K562 (cell line): ENCODE measurements around the gene RAD52. TPM values are rescaled to one million over a fixed set of nuclear protein-coding genes. Genes with fewer than 3 reads are reported as not detected.

Source experiments
- BRD9 ChIP-seq: fragments of 450-650 bp; IDR thresholded peaks from 2 replicates; pipeline ENCODE4 v1.6.1; 2018; ENCODE audit warnings: low read depth; ENCODE audit not compliant: partially characterized antibody
- CBX1 ChIP-seq: sonication (generic); IDR thresholded peaks from 2 replicates; pipeline ENCODE4 v1.6.1; 2016; ENCODE audit warnings: antibody characterized with exemption, low read depth, mild to moderate bottlenecking
- CC2D1A ChIP-seq: fragments of 450-650 bp; IDR thresholded peaks from 2 replicates; pipeline ENCODE4 v1.6.1; 2017; ENCODE audit warnings: mild to moderate bottlenecking
- ELF2 ChIP-seq: fragments of 250-450 bp; sonication (Bioruptor Pico); IDR thresholded peaks from 2 replicates; pipeline ENCODE4 v1.5.0; 2021; ENCODE audit warnings: mild to moderate bottlenecking
- GTF2E2 ChIP-seq: fragments of 200-800 bp; sonication (Bioruptor generic); IDR thresholded peaks from 2 replicates; pipeline ENCODE4 v1.6.1; 2016; ENCODE audit warnings: missing genetic modification characterization, missing compliant biosample characterization
- HDAC6 ChIP-seq: IDR thresholded peaks from 2 replicates; pipeline ENCODE4 v1.6.1; 2012; ENCODE audit warnings: low read depth, mild to moderate bottlenecking, control low read depth, inconsistent platforms, low read length, moderate library complexity
- HMG20B ChIP-seq: fragments of 250-450 bp; sonication (Bioruptor Pico); IDR thresholded peaks from 2 replicates; pipeline ENCODE4 v1.5.0; 2021; ENCODE audit warnings: mild to moderate bottlenecking
- HOMEZ ChIP-seq: fragments of 250-450 bp; sonication (Bioruptor Pico); IDR thresholded peaks from 2 replicates; pipeline ENCODE4 v1.4.0; 2020; ENCODE audit warnings: mild to moderate bottlenecking, moderate library complexity
- IRF1 ChIP-seq: sonication (generic); formaldehyde crosslinking; IDR thresholded peaks from 2 replicates; pipeline ENCODE4 v1.8.0; 2022; ENCODE audit warnings: missing genetic modification reagents, mild to moderate bottlenecking, borderline replicate concordance
- LCOR ChIP-seq: sonication (generic); formaldehyde crosslinking; IDR thresholded peaks from 2 replicates; pipeline ENCODE4 v1.8.0; 2022; ENCODE audit warnings: mild to moderate bottlenecking, missing genetic modification reagents
- MCM3 ChIP-seq: fragments of 450-650 bp; IDR thresholded peaks from 2 replicates; pipeline ENCODE4 v1.6.1; 2016
- MYC ChIP-seq, 2 experiments: fragments of 250-450 bp in 1 of 2; sonication (Bioruptor Pico) in 1 of 2; IDR thresholded peaks; 2 replicates each; pipeline versions ENCODE4 v1.5.1 to v1.6.1; 2012 to 2021; ENCODE audit warnings: low read depth in 2 of 2, borderline replicate concordance in 1 of 2, improper control_type of control experiment in 1 of 2, low read length in 1 of 2, mild to moderate bottlenecking in 1 of 2, moderate library complexity in 1 of 2
- PML ChIP-seq: IDR thresholded peaks from 2 replicates; pipeline ENCODE4 v1.6.1; 2012; ENCODE audit warnings: low read length, inconsistent platforms
- SREBF1 ChIP-seq: fragments of 150-350 bp; IDR thresholded peaks from 2 replicates; pipeline ENCODE4 v1.6.1; 2014; ENCODE audit warnings: antibody characterized with exemption, low read depth, low read length, borderline replicate concordance
- ZFP36 ChIP-seq: fragments of 150-350 bp; IDR thresholded peaks from 2 replicates; pipeline ENCODE4 v1.6.1; 2018; ENCODE audit warnings: low read length, low read depth; ENCODE audit not compliant: partially characterized antibody
- ZNF347 ChIP-seq: fragments of 450-650 bp; formaldehyde crosslinking; IDR thresholded peaks from 2 replicates; pipeline ENCODE4 v1.4.0; 2020; ENCODE audit warnings: low read depth, mild to moderate bottlenecking, moderate library complexity
- ZNF76 ChIP-seq: fragments of 250-450 bp; sonication (Bioruptor Pico); IDR thresholded peaks from 2 replicates; pipeline ENCODE4 v1.4.0; 2020; ENCODE audit warnings: mild to moderate bottlenecking, moderate library complexity, borderline replicate concordance
- polyA plus RNA-seq, 8 experiments: library from polyadenylated mRNA; depleted of rRNA in 4 of 8; stranded (reverse) in 5 of 8; unstranded in 3 of 8; fragments of >200 nt; fragmentation: Nextera tagmentation in 2 of 8; fragmentation: Illumina TruSeq in 1 of 8; extraction: Ambion mirVana in 2 of 8; extraction: Trizol in 1 of 8; gene quantifications; 2 replicates each; pipeline versions ENCODE4 v1.2.1 to v1.2.3, GENCODE V29; 2011 to 2014; ENCODE audit warnings: inconsistent platforms in 1 of 8, missing spikeins in 1 of 8
- total RNA-seq, 7 experiments: library from RNA; depleted of rRNA in 6 of 7; stranded (reverse); fragments of >200 nt in 6 of 7; fragmentation: Illumina TruSeq in 2 of 7; extraction: Trizol in 2 of 7; gene quantifications; 2 replicates each; pipeline versions ENCODE4 v1.2.1 to v1.2.3, GENCODE V29; 2011 to 2021; ENCODE audit warnings: low replicate concordance in 1 of 7
- TF ChIP-seq, protein P1 (sequence below), 2 experiments: fragments of 150-350 bp in 1 of 2; IDR thresholded peaks; 2 replicates each; pipeline ENCODE4 v1.6.1; 2012 to 2016; ENCODE audit warnings: low read depth in 2 of 2, low read length in 2 of 2, mild to moderate bottlenecking in 1 of 2, moderate library complexity in 1 of 2
- TF ChIP-seq, protein P2 (sequence below): sonication (generic); formaldehyde crosslinking; IDR thresholded peaks from 2 replicates; pipeline ENCODE4 v1.8.1; 2023; ENCODE audit warnings: mild to moderate bottlenecking, missing genetic modification reagents

The RAD52 gene
- total and polyA plus RNA-seq, 9 of the 15 experiments (the other 6 are each of a cell fraction or from before 2014, with no cell fraction given) = 1.3 to 15.9 (median 9.3) TPM

DNA sequence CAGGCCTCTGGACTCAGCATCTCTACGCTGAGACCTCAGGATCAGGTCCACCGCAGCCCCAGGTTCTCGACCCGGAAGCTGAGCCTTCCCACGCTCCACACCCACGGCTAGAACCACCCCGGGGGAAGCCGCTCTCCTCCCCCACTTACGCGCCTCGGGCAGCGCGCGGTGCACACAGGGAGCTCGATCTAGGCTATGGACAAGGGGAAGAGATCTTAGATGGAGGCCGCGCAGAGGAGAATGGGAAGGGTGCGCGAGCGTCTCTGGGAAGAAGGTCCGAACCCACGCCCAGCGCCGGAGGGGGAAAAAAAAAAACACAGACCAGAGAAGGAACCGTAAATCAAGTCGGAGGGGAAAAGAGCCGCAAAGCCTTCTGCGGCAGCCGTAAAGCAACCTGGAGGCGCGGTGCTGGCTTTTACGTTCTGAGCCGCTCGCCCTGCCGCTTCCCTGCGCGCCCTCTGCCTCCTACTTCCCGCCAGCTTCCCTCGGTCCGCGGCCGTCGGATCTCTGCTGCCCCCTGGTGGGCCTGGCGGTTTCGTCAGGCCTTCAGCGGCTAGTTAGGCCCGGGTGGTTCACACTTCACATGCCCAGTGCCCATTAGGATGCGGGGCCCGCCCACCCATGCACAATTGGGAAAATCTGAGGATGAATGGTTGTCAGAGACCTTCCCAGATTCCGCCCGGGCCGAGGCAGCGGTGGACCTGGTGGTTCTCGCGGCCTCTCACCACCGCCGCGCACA lies at the start of gene RAD52 (continued):
- TF ChIP-seq HDAC6 (no peak), ELF2 (CRISPR knock-in tag) (no peak), MCM3 (no peak), ZFP36 (peak; percentile 23), ZNF76 (CRISPR knock-in tag) (peak; percentile 19; the same call in 1 of the 2 replicates), BRD9 (no peak), SREBF1 (0 out of 2 replicates have a peak, but pooled peaks have one; percentile 20), CC2D1A (peak; percentile 70), PML (peak; percentile 59), ZNF347 (no peak), HMG20B (CRISPR knock-in tag) (no peak), MYC (IDR thresholded peaks at IDR 0.05; ENCODE audit: low read depth, low read length) (peak; percentile 35; the same call in 1 of the 2 replicates), MYC (CRISPR knock-in tag; IDR thresholded peaks at IDR 0.05; ENCODE audit: borderline replicate concordance, low read depth) (no peak), CBX1 (no peak; the same call in 1 of the 2 replicates), HOMEZ (CRISPR knock-in tag) (no peak), LCOR (peak; percentile 78), IRF1 (CRISPR knock-in tag) (no peak), GTF2E2 (no peak)
- TF ChIP-seq, protein P1, sequence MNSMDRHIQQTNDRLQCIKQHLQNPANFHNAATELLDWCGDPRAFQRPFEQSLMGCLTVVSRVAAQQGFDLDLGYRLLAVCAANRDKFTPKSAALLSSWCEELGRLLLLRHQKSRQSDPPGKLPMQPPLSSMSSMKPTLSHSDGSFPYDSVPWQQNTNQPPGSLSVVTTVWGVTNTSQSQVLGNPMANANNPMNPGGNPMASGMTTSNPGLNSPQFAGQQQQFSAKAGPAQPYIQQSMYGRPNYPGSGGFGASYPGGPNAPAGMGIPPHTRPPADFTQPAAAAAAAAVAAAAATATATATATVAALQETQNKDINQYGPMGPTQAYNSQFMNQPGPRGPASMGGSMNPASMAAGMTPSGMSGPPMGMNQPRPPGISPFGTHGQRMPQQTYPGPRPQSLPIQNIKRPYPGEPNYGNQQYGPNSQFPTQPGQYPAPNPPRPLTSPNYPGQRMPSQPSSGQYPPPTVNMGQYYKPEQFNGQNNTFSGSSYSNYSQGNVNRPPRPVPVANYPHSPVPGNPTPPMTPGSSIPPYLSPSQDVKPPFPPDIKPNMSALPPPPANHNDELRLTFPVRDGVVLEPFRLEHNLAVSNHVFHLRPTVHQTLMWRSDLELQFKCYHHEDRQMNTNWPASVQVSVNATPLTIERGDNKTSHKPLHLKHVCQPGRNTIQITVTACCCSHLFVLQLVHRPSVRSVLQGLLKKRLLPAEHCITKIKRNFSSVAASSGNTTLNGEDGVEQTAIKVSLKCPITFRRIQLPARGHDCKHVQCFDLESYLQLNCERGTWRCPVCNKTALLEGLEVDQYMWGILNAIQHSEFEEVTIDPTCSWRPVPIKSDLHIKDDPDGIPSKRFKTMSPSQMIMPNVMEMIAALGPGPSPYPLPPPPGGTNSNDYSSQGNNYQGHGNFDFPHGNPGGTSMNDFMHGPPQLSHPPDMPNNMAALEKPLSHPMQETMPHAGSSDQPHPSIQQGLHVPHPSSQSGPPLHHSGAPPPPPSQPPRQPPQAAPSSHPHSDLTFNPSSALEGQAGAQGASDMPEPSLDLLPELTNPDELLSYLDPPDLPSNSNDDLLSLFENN (IDR thresholded peaks at IDR 0.05; ENCODE audit: low read depth in 2 of 2, low read length in 2 of 2) = no peak
- TF ChIP-seq, protein P2, sequence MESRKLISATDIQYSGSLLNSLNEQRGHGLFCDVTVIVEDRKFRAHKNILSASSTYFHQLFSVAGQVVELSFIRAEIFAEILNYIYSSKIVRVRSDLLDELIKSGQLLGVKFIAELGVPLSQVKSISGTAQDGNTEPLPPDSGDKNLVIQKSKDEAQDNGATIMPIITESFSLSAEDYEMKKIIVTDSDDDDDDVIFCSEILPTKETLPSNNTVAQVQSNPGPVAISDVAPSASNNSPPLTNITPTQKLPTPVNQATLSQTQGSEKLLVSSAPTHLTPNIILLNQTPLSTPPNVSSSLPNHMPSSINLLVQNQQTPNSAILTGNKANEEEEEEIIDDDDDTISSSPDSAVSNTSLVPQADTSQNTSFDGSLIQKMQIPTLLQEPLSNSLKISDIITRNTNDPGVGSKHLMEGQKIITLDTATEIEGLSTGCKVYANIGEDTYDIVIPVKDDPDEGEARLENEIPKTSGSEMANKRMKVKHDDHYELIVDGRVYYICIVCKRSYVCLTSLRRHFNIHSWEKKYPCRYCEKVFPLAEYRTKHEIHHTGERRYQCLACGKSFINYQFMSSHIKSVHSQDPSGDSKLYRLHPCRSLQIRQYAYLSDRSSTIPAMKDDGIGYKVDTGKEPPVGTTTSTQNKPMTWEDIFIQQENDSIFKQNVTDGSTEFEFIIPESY (CRISPR knock-in tag) = peak; percentile 100
